Neuronal stem cell (in vitro differentiated cells): ENCODE measurements around the gene PANX1.

Experiments
- DNase-seq: peaks from one replicate; pipeline ENCODE4 v3.0.0-alpha.2; 2013; ENCODE audit warnings: low spot score
- H2AFZ ChIP-seq: one replicate; pipeline ENCODE4 v1.6.1; 2013; ENCODE audit warnings: mild to moderate bottlenecking, low read length, inconsistent platforms
- H2AK5ac ChIP-seq: 2 replicates; pipeline ENCODE4 v1.6.1; 2013; ENCODE audit warnings: low read depth, mild to moderate bottlenecking, inconsistent platforms, low read length, moderate library complexity, mixed read lengths
- H2BK120ac ChIP-seq: 2 replicates; pipeline ENCODE4 v1.6.1; 2013; ENCODE audit warnings: low read depth, mild to moderate bottlenecking, inconsistent platforms, low read length, moderate library complexity, mixed read lengths
- H2BK12ac ChIP-seq: one replicate; pipeline ENCODE4 v1.6.1; 2013; ENCODE audit warnings: low read length, inconsistent platforms
- H2BK15ac ChIP-seq: 2 replicates; pipeline ENCODE4 v1.6.1; 2013; ENCODE audit warnings: mild to moderate bottlenecking, low read length, inconsistent platforms, mixed read lengths
- H2BK5ac ChIP-seq: one replicate; pipeline ENCODE4 v1.6.1; 2013; ENCODE audit warnings: inconsistent platforms, mild to moderate bottlenecking, low read length, moderate library complexity
- H3K14ac ChIP-seq: one replicate; pipeline ENCODE4 v1.6.1; 2013; ENCODE audit warnings: low read length, inconsistent platforms
- H3K18ac ChIP-seq: 2 replicates; pipeline ENCODE4 v1.6.1; 2013; ENCODE audit warnings: low read length, inconsistent platforms
- H3K23ac ChIP-seq: 2 replicates; pipeline ENCODE4 v1.6.1; 2013; ENCODE audit warnings: low read depth, mild to moderate bottlenecking, mixed read lengths, low read length, inconsistent platforms; ENCODE audit not compliant: poor library complexity
- H3K27ac ChIP-seq: replicated peaks from 3 replicates; pipeline ENCODE4 v1.5.1; 2013; ENCODE audit warnings: low read length, inconsistent platforms
- H3K27me3 ChIP-seq, 3 experiments: 2 replicates each; pipeline ENCODE4 v1.6.1; 2013; ENCODE audit warnings: low read length in 3 of 3, mild to moderate bottlenecking in 2 of 3, inconsistent platforms in 1 of 3, low read depth in 1 of 3, mixed read lengths in 1 of 3, moderate library complexity in 1 of 3; ENCODE audit not compliant: control insufficient read depth in 3 of 3, insufficient read depth in 3 of 3
- H3K36me3 ChIP-seq, 2 donors: replicated peaks in 1 of 2; 2 replicates each; pipeline ENCODE4 v1.6.1; 2013; ENCODE audit warnings: low read length in 2 of 2; ENCODE audit not compliant: control insufficient read depth in 2 of 2, insufficient read depth in 2 of 2
- H3K4ac ChIP-seq: 2 replicates; pipeline ENCODE4 v1.6.1; 2013; ENCODE audit warnings: inconsistent platforms, mild to moderate bottlenecking, low read length, moderate library complexity
- H3K4me1 ChIP-seq, 2 donors: 1 replicate in 1 of 2; 2 replicates in 1 of 2; pipeline ENCODE4 v1.6.1; 2013; ENCODE audit warnings: low read length in 2 of 2, low read depth in 1 of 2; ENCODE audit not compliant: control insufficient read depth in 2 of 2, insufficient read depth in 1 of 2
- H3K4me2 ChIP-seq: one replicate; pipeline ENCODE4 v1.6.1; 2013; ENCODE audit warnings: mild to moderate bottlenecking, low read length, inconsistent platforms; ENCODE audit not compliant: insufficient read depth, poor library complexity, severe bottlenecking
- H3K4me3 ChIP-seq, 2 donors: 2 replicates each; pipeline ENCODE4 v1.5.1; 2013; ENCODE audit warnings: low read length in 2 of 2, mild to moderate bottlenecking in 2 of 2, inconsistent platforms in 1 of 2, moderate library complexity in 1 of 2
- H3K79me1 ChIP-seq: one replicate; pipeline ENCODE4 v1.6.1; 2013; ENCODE audit warnings: low read depth, mild to moderate bottlenecking, inconsistent platforms, low read length, moderate library complexity
- H3K9ac ChIP-seq: one replicate; pipeline ENCODE4 v1.6.1; 2013; ENCODE audit warnings: mild to moderate bottlenecking, low read depth, low read length, inconsistent platforms; ENCODE audit not compliant: poor library complexity
- H3K9me3 ChIP-seq, 2 donors: replicated peaks in 1 of 2; 2 replicates each; pipeline versions ENCODE3 to v1.6.1; 2013; ENCODE audit warnings: low read length in 2 of 2, mild to moderate bottlenecking in 2 of 2, inconsistent platforms in 1 of 2, low read depth in 1 of 2, mixed read lengths in 1 of 2, moderate library complexity in 1 of 2; ENCODE audit not compliant: control insufficient read depth in 2 of 2, insufficient read depth in 1 of 2
- H4K8ac ChIP-seq: one replicate; pipeline ENCODE4 v1.6.1; 2013; ENCODE audit warnings: low read depth, mild to moderate bottlenecking, inconsistent platforms, low read length, moderate library complexity
- H4K91ac ChIP-seq: one replicate; pipeline ENCODE4 v1.6.1; 2013; ENCODE audit warnings: low read length, low read depth, mild to moderate bottlenecking, inconsistent platforms; ENCODE audit not compliant: poor library complexity
- WGBS, 2 donors: extraction: QIAGEN DNeasy Blood & Tissue Kit; methylation state at CpG; one replicate each; pipeline ENCODE4 v1.1.7; 2013; ENCODE audit warnings: missing lambda C conversion rate in 2 of 2, mixed read lengths in 1 of 2; ENCODE audit not compliant: insufficient read length in 2 of 2, insufficient replicate concordance in 1 of 2; ENCODE audit errors: extremely low coverage in 2 of 2; 5-methylcytosine and 5-hydroxymethylcytosine counted together

PANX1 gene

DNA sequence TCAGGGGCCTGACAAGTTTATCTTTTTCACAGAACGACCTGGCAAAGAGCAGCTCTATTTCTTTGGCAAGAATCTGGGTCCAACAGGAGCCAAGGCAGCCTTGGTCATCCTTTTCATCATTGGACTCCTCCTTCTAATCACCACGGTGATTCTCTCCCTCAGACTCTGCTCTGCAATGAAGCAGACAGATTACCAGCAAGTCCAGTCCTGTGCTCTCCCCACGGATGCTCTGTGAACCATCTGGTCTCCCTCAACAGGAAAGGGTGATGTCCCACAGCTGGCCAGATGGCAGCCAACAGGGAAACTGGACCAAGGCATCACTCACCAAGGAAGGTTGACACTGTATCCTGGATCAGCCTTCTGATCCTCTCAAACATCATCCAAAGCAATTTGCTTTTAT, 17.0 kb upstream of the PANX1 start:
- H3K9me3 ChIP-seq: no peaks in the 10 kb centered on the region
- WGBS, 2 donors: no CpG with 5 or more reads among the region's 3 CpGs
- DNase-seq: no peak

DNA sequence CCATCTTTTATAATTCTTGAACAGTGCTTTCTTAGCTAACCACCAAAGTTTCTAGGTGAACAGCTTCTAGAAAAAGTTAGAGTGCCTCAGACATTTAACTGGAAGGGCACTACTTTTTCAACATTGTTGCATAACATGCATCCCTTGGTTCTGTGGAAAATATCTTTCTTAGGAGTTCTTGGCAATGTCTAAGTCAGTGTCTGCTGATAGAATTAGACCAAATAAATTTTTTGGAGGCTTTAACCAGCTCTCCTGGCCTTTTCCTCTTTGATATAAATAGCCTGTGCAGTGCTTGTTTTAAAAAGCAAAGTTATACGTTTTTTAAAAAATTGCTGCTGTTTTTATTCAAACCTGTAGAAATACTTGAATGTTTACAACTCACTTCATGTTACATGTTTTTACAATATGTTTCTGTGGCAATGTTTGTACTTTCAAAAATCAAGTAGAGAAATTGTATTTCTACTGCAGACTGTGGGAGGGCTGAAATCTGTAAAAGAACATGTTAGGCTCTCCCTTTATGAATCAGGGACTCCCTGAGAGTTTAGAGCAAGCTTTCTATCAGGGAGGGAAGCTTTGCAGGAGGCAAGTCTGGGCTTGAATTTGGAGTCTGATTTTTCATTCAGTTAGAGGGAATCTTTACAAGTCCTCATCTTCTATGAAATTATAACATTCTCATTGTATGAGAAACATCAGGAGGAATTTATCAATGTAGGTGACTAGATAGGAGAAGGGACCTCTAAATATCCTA, 16.3 kb upstream of the PANX1 start:
- WGBS, 2 donors: no CpG with 5 or more reads among the region's 1 CpG
- H3K4ac ChIP-seq: no peak overlapping the region
- no peak overlapping the region for H2AK5ac ChIP-seq
- no peaks in the 10 kb centered on the region for H3K9me3 ChIP-seq
- H3K23ac ChIP-seq: no peak overlapping the region
- H3K14ac ChIP-seq: no peak overlapping the region
- no peak overlapping the region for H2BK12ac ChIP-seq
- H3K4me1 ChIP-seq: no peaks in the 10 kb centered on the region
- H3K27me3 ChIP-seq: no peaks in the 10 kb centered on the region
- peak overlapping the region; percentile 2 for H2AFZ ChIP-seq
- no peak overlapping the region for H3K18ac ChIP-seq
- H3K79me1 ChIP-seq: no peaks in the 10 kb centered on the region
- no peak overlapping the region for H2BK120ac ChIP-seq
- no peak overlapping the region for H4K8ac ChIP-seq
- DNase-seq: no peak
- H3K4me2 ChIP-seq: no peak overlapping the region
- H3K9ac ChIP-seq: no peak overlapping the region
- no peaks in the 10 kb centered on the region for H3K36me3 ChIP-seq
- H4K91ac ChIP-seq: no peak overlapping the region
- H2BK15ac ChIP-seq: no peak overlapping the region
- no peak overlapping the region for H3K4me3 ChIP-seq
- no peak overlapping the region for H3K27ac ChIP-seq
- no peak overlapping the region for H2BK5ac ChIP-seq

More for the DNA sequence above, 17.0 kb upstream of the PANX1 start:
- Histone ChIP-seq H4K91ac (no peak overlapping the region), H2BK15ac (no peak overlapping the region), H2BK5ac (no peak overlapping the region), H3K23ac (no peak overlapping the region), H3K4me2 (no peak overlapping the region), H3K14ac (no peak overlapping the region), H2AFZ (no peak overlapping the region), H3K4me1 (no peaks in the 10 kb centered on the region), H3K4ac (no peak overlapping the region), H3K36me3 (no peaks in the 10 kb centered on the region), H2BK12ac (no peak overlapping the region), H3K9ac (no peak overlapping the region), H4K8ac (no peak overlapping the region), H3K27ac (no peak overlapping the region), H3K27me3 (no peaks in the 10 kb centered on the region), H2BK120ac (no peak overlapping the region), H3K79me1 (no peaks in the 10 kb centered on the region), H2AK5ac (no peak overlapping the region), H3K4me3 (no peak overlapping the region), H3K18ac (no peak overlapping the region)

GRCh38 chr11:94117197-94117574, 11.5 kb upstream of the PANX1 start:
- Histone ChIP-seq H3K18ac (no peak overlapping the region), H2BK120ac (no peak overlapping the region), H4K91ac (no peak overlapping the region), H3K4me1 (no peaks in the 10 kb centered on the region), H2AFZ (no peak overlapping the region), H3K23ac (no peak overlapping the region), H2BK5ac (no peak overlapping the region), H3K4ac (no peak overlapping the region), H3K4me3 (no peak overlapping the region), H3K9ac (no peak overlapping the region), H3K36me3 (no peaks in the 10 kb centered on the region), H2BK15ac (no peak overlapping the region), H3K27me3 (no peaks in the 10 kb centered on the region), H2AK5ac (no peak overlapping the region), H3K79me1 (no peaks in the 10 kb centered on the region), H2BK12ac (no peak overlapping the region), H4K8ac (no peak overlapping the region), H3K27ac (no peak overlapping the region), H3K14ac (no peak overlapping the region), H3K4me2 (no peak overlapping the region), H3K9me3 (no peaks in the 10 kb centered on the region)
- no peak for DNase-seq
- no CpG with 5 or more reads among the region's 1 CpG for WGBS, 2 donors

GRCh38 chr11:94117871-94118270, 10.8 kb upstream of the PANX1 start:
- H3K79me1 ChIP-seq: no peaks in the 10 kb centered on the region
- DNase-seq: no peak
- H3K18ac ChIP-seq: no peak overlapping the region
- H3K4ac ChIP-seq: no peak overlapping the region
- no peak overlapping the region for H4K8ac ChIP-seq
- no peak overlapping the region for H4K91ac ChIP-seq
- H2BK12ac ChIP-seq: no peak overlapping the region
- no peak overlapping the region for H2BK15ac ChIP-seq
- H2AK5ac ChIP-seq: no peak overlapping the region
- H3K9me3 ChIP-seq: no peaks in the 10 kb centered on the region
- H3K4me3 ChIP-seq: no peak overlapping the region
- H3K23ac ChIP-seq: no peak overlapping the region
- no peak overlapping the region for H2BK5ac ChIP-seq
- H3K9ac ChIP-seq: no peak overlapping the region
- H3K27ac ChIP-seq: no peak overlapping the region
- no peak overlapping the region for H2BK120ac ChIP-seq
- no peak overlapping the region for H3K14ac ChIP-seq
- H3K4me2 ChIP-seq: no peak overlapping the region
- H2AFZ ChIP-seq: no peak overlapping the region
- no peaks in the 10 kb centered on the region for H3K27me3 ChIP-seq
- no peaks in the 10 kb centered on the region for H3K4me1 ChIP-seq
- H3K36me3 ChIP-seq: no peaks in the 10 kb centered on the region
